Rectal smooth muscle tissue (tissue), 1 donor: ENCODE measurements around the gene EXD3.

Experiments
- H3K27ac ChIP-seq: one replicate; pipeline ENCODE4 v1.7.0; 2013; ENCODE audit warnings: low read depth, low read length, inconsistent platforms
- H3K27me3 ChIP-seq: one replicate; pipeline ENCODE4 v1.7.0; 2013; ENCODE audit warnings: low read length; ENCODE audit not compliant: control insufficient read depth, insufficient read depth
- H3K36me3 ChIP-seq: one replicate; pipeline ENCODE4 v1.7.0; 2013; ENCODE audit warnings: low read length; ENCODE audit not compliant: control insufficient read depth, insufficient read depth
- H3K4me1 ChIP-seq: one replicate; pipeline ENCODE4 v1.7.0; 2013; ENCODE audit warnings: low read length; ENCODE audit not compliant: control insufficient read depth, insufficient read depth
- H3K4me3 ChIP-seq: one replicate; pipeline ENCODE4 v1.7.0; 2013; ENCODE audit warnings: low read length
- H3K9ac ChIP-seq: one replicate; pipeline ENCODE4 v1.7.0; 2013; ENCODE audit warnings: low read length

Gene EXD3

GRCh38 chr9:137311986-137312851 is 110.7 kb downstream of the EXD3 start:
- no peaks in the 10 kb centered on the region for H3K4me1 ChIP-seq
- no peak overlapping the region for H3K9ac ChIP-seq
- no peak overlapping the region for H3K27ac ChIP-seq
- H3K4me3 ChIP-seq: peak overlapping the region; percentile 8
- H3K36me3 ChIP-seq: no peaks in the 10 kb centered on the region
- peaks cover 5% of the 10 kb centered on the region for H3K27me3 ChIP-seq

DNA sequence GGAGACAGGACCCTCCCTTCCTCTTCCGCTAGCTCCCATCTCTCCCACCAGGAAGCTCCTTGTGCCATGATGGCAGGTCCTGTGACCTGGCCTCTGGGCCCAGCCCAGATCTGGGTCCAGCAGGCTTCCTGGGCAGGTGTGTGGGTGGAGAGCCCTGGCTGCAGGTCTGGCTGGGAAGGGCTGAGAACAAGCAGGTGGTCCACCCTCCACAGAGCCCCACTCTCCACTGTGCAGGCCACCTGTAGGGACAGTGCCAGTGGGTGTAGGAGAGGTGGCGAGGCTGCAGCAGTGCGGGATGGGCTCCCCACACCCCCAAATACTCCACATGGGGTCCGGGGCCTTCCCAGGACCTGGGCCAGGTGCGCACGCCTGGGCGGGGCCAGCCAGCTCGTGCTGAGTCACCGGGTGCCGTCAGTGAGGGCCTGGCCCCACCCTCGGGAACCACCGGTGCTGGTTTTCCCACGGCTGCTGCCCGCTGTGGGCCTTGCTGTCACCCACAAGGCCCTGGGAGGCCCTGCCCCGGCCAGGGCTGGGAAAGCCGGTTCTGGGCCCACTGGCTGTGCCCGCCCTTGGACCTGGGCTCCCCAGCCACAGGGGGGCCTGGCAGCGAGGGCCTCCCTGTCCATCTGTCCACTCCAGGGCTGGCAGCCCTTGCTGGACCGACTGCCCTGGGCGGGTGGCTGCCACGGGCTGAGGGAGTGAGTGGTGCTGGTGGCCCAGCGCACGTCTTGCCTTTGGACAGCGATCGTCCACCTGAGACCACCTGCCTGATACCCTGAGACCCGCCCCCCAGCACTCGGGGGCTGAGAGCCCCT is 111.6 kb downstream of the EXD3 start:
- no peak overlapping the region for H3K9ac ChIP-seq
- H3K4me3 ChIP-seq: peak overlapping the region; percentile 8
- no peaks in the 10 kb centered on the region for H3K4me1 ChIP-seq
- no peak overlapping the region for H3K27ac ChIP-seq
- H3K36me3 ChIP-seq: no peaks in the 10 kb centered on the region
- H3K27me3 ChIP-seq: peaks cover 6% of the 10 kb centered on the region

DNA sequence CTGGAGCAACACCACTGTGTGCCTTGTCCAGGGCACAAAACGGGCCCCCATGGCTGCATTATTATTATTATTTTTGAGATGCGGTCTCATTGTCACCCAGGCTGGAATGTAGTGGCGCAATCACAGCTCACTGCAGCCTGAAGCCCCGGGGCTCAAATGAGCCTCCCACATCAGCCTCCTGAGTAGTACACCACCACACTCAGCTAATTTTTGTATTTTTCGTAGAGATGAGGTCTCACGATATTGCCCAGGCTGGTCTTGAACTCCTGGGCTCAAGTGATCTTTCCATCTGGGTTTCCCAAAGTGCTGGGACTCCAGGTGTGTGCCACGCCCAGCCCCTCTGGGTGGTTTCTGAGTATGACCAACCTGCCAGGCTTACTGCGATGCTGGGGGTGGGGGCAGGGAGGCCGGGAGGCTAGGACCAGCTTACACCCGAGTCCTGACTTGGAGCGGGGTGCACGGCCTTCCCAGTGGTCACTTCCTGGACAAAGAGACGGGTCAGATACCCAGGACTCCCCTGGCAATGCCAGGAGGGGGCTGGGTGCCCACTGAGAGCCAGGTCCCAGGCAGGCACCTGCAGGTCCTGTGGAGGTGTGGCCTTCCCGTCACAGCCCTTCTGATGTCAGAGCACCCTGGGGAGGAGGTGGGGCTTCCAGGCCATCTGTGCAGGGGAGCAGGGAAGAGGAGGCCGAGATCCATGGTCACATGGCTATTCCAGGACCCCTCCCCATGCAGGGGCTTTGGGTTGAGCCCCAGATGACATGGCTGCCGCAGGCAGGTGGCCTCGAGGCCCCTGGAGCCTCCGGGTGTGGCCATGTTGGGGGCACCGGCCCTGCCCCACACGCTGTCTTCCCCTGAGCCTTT is 112.5 kb downstream of the EXD3 start:
- no peaks in the 10 kb centered on the region for H3K36me3 ChIP-seq
- H3K4me3 ChIP-seq: no peak overlapping the region
- no peaks in the 10 kb centered on the region for H3K4me1 ChIP-seq
- no peak overlapping the region for H3K27ac ChIP-seq
- peaks cover 8% of the 10 kb centered on the region for H3K27me3 ChIP-seq
- no peak overlapping the region for H3K9ac ChIP-seq

GRCh38 chr9:137309368-137310188 is 113.4 kb downstream of the EXD3 start:
- no peak overlapping the region for H3K9ac ChIP-seq
- peaks cover 8% of the 10 kb centered on the region for H3K27me3 ChIP-seq
- H3K27ac ChIP-seq: no peak overlapping the region
- H3K36me3 ChIP-seq: no peaks in the 10 kb centered on the region
- H3K4me3 ChIP-seq: no peak overlapping the region
- no peaks in the 10 kb centered on the region for H3K4me1 ChIP-seq

DNA sequence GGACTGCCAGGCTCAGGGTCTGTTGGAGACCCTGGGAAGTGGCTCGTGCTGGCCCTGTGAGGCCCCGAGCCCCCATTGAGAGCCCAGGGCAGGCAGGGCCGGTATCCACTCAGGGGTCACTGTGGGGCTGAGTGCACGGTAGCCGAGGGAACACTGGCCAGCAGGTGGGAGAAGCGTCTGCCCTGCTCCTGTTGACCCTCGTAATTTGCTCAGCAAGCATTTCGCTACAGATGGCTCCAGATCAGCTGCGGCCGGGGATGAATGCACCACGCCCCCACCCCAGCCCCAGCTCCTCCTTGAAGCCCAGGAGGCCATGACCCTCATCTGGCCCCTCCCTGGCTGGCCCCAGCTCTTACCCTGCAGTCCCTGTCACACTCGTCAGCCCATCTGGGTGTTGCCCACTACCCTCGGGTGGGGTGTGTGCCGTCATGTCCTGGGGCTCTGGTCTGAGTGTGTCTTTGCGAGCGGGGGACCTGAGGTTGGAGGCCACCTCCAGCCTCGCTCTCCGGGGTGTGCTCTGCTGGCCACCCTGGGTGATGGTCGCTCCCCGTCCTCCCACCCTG is 114.8 kb downstream of the EXD3 start:
- H3K27me3 ChIP-seq: peaks cover 8% of the 10 kb centered on the region
- H3K9ac ChIP-seq: no peak overlapping the region
- no peak overlapping the region for H3K27ac ChIP-seq
- no peaks in the 10 kb centered on the region for H3K36me3 ChIP-seq
- H3K4me3 ChIP-seq: no peak overlapping the region
- H3K4me1 ChIP-seq: no peaks in the 10 kb centered on the region

- Histone ChIP-seq H3K36me3 (no peaks in the 10 kb centered on the region), H3K4me1 (no peaks in the 10 kb centered on the region), H3K4me3 (peak overlapping the region; percentile 33), H3K27me3 (peaks cover 8% of the 10 kb centered on the region), H3K27ac (no peak overlapping the region), H3K9ac (no peak overlapping the region)
Measured at GRCh38 chr9:137307255-137308056, 115.5 kb downstream of the EXD3 start.

- Histone ChIP-seq H3K4me3 (peak overlapping the region; percentile 33), H3K27ac (no peak overlapping the region), H3K4me1 (no peaks in the 10 kb centered on the region)
Measured at GRCh38 chr9:137306850-137307254, 116.1 kb downstream of the EXD3 start.

DNA sequence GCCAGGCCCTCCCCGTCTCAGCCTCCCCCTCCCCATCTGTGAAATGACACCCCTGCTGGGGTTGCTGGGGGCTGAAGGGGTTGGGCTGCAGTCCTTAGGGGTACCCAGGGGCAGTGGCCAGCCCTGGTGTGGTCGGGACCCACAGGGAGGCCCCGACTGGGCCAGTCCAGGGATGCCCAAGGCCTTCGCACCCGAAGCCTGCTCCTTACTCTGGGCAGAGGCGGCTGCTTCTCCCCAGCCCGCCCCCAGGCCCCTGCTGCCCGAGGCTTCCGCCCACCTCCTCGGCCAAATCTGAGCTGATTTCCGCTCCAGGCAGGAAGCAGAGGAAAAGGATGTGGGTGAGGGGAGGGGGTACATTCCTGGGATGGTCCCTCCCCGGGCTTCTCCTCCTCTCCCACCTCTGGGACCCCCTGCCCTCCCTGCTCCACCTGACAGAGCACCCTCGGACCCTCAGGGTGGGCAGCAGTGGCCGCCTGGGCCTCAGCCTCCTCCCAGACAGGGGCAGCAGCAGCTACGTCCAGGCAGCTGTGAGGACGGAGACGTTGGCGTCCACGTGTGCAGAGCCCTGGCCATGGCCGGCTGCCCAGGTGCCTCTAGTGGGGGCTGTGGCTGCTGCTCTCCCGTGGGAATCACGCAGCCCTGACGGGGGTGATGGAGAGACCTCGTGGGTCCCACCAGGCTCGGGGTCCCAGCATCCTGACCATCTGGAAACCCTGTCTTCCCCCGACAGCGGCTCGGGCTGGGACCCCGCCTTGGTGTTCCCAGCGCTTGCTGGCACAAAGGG is 116.7 kb downstream of the EXD3 start:
- H3K36me3 ChIP-seq: no peaks in the 10 kb centered on the region
- H3K4me1 ChIP-seq: no peaks in the 10 kb centered on the region
- peak overlapping the region; percentile 46 for H3K4me3 ChIP-seq
- no peak overlapping the region for H3K9ac ChIP-seq
- peaks cover 8% of the 10 kb centered on the region for H3K27me3 ChIP-seq
- H3K27ac ChIP-seq: no peak overlapping the region

More at GRCh38 chr9:137306850-137307254, 116.1 kb downstream of the EXD3 start:
- no peaks in the 10 kb centered on the region for H3K36me3 ChIP-seq
- peaks cover 8% of the 10 kb centered on the region for H3K27me3 ChIP-seq
- H3K9ac ChIP-seq: no peak overlapping the region

GRCh38 chr9:137305798-137306065 is 117.2 kb downstream of the EXD3 start:
- H3K27ac ChIP-seq: no peak overlapping the region
- no peak overlapping the region for H3K9ac ChIP-seq
- no peaks in the 10 kb centered on the region for H3K4me1 ChIP-seq
- H3K27me3 ChIP-seq: peaks cover 8% of the 10 kb centered on the region
- peak overlapping the region; percentile 46 for H3K4me3 ChIP-seq
- H3K36me3 ChIP-seq: no peaks in the 10 kb centered on the region

GRCh38 chr9:137305060-137305797 is 117.7 kb downstream of the EXD3 start:
- Histone ChIP-seq H3K27ac (no peak overlapping the region), H3K27me3 (peaks cover 8% of the 10 kb centered on the region), H3K4me3 (peak overlapping the region; percentile 46), H3K36me3 (no peaks in the 10 kb centered on the region), H3K4me1 (no peaks in the 10 kb centered on the region), H3K9ac (no peak overlapping the region)
